ENCODE measurements around the gene HOGA1.
"Not testable (repeated sequence)": the region's sequence is repeated elsewhere in the genome, so short reads cannot be mapped to it uniquely, and the experiment has no call there.

Gene HOGA1

GRCh38 chr10:97612386-97612785 lies 28.2 kb downstream of the HOGA1 start:
- no peak for DNase-seq

- no peak for DNase-seq
Measured at GRCh38 chr10:97618285-97618684, 34.1 kb downstream of the HOGA1 start.

GRCh38 chr10:97618733-97619132 lies 34.5 kb downstream of the HOGA1 start:
- DNase-seq = no peak

- DNase-seq = no peak
Measured at GRCh38 chr10:97623277-97623676, 39.1 kb downstream of the HOGA1 start.

- no peak for DNase-seq
Measured at GRCh38 chr10:97627731-97628130, 43.5 kb downstream of the HOGA1 start.

- no peak for DNase-seq
Measured at GRCh38 chr10:97628228-97628627, 44.0 kb downstream of the HOGA1 start.

GRCh38 chr10:97629289-97629688 lies 45.1 kb downstream of the HOGA1 start:
- no peak for DNase-seq

GRCh38 chr10:97631098-97631497 lies 46.9 kb downstream of the HOGA1 start:
- DNase-seq = no peak

GRCh38 chr10:97632949-97633884 lies 49.0 kb downstream of the HOGA1 start, which contains the start of gene MORN4:
TSS of gene MORN4 (minus strand) at chr10:97633500. CDS start at chr10:97619653, 13,847 bp downstream.
- peak; percentile 50 to 82 for DNase-seq

GRCh38 chr10:97633921-97634320 lies 49.7 kb downstream of the HOGA1 start:
- DNase-seq = no peak

- no peak for DNase-seq
Measured at GRCh38 chr10:97635577-97635976, 51.4 kb downstream of the HOGA1 start.

- not testable (repeated sequence) for DNase-seq
Measured at GRCh38 chr10:97639090-97639489, 54.9 kb downstream of the HOGA1 start.

GRCh38 chr10:97640174-97640867 lies 56.1 kb downstream of the HOGA1 start, which contains the start of gene PI4K2A:
TSS of gene PI4K2A (plus strand) at chr10:97640671. CDS start at chr10:97640743, 72 bp downstream.
- DNase-seq = peak; percentile 84 to 89

GRCh38 chr10:97640868-97641811 lies 57.0 kb downstream of the HOGA1 start:
- no peak for DNase-seq

GRCh38 chr10:97642471-97643159 lies 58.4 kb downstream of the HOGA1 start:
- not testable (repeated sequence) for DNase-seq

GRCh38 chr10:97643441-97643985 lies 59.3 kb downstream of the HOGA1 start:
- no peak for DNase-seq

GRCh38 chr10:97644936-97645335 lies 60.7 kb downstream of the HOGA1 start:
- no peak for DNase-seq

GRCh38 chr10:97647556-97647955 lies 63.4 kb downstream of the HOGA1 start:
- DNase-seq = no peak

- no peak for DNase-seq
Measured at GRCh38 chr10:97648562-97649404, 64.6 kb downstream of the HOGA1 start.

GRCh38 chr10:97649405-97649750 lies 65.2 kb downstream of the HOGA1 start:
- not testable (repeated sequence) for DNase-seq

- DNase-seq = no peak
Measured at GRCh38 chr10:97650726-97651125, 66.5 kb downstream of the HOGA1 start.
